Fibroblast of mammary gland (primary cell): ENCODE results near the gene ADPRH.

Experiments
- DNase-seq: peaks from one replicate; pipeline ENCODE4 v3.0.0-alpha.2; 2010; ENCODE audit warnings: low read depth
- H3K4me3 ChIP-seq: 2 replicates; pipeline ENCODE4 v1.5.1; 2011; ENCODE audit warnings: low read depth, mild to moderate bottlenecking, low read length, moderate library complexity; ENCODE audit not compliant: control insufficient read depth
- TF ChIP-seq, protein P1 (sequence below): conservative IDR thresholded peaks from 2 replicates; pipeline ENCODE4 v1.5.1; 2011; ENCODE audit warnings: low read depth, low read length, inconsistent platforms; ENCODE audit not compliant: control insufficient read depth, insufficient read depth

ADPRH gene

DNA sequence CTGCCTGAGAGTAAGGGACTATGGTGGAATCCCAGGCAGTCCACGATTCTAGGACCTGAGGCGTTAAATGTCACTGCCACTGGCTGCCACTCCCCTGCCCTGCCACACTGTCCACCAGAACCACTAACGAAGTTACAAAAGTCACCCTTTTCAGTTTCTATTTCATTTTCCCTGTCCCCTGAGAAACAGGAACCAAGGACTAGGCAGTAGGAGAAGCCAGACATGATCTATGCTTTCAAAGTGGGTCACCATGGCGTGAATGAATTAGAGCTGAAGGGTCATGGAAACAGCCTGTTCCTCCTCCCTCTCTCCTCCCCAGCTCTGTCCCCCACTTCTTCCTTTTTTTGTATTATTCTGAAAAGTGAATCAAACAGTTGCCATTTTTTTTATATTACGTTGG, 9.1 kb upstream of the ADPRH start:
- no peak overlapping the region for H3K4me3 ChIP-seq
- TF ChIP-seq, protein P1, sequence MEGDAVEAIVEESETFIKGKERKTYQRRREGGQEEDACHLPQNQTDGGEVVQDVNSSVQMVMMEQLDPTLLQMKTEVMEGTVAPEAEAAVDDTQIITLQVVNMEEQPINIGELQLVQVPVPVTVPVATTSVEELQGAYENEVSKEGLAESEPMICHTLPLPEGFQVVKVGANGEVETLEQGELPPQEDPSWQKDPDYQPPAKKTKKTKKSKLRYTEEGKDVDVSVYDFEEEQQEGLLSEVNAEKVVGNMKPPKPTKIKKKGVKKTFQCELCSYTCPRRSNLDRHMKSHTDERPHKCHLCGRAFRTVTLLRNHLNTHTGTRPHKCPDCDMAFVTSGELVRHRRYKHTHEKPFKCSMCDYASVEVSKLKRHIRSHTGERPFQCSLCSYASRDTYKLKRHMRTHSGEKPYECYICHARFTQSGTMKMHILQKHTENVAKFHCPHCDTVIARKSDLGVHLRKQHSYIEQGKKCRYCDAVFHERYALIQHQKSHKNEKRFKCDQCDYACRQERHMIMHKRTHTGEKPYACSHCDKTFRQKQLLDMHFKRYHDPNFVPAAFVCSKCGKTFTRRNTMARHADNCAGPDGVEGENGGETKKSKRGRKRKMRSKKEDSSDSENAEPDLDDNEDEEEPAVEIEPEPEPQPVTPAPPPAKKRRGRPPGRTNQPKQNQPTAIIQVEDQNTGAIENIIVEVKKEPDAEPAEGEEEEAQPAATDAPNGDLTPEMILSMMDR = no peak
- DNase-seq = no peak

DNA sequence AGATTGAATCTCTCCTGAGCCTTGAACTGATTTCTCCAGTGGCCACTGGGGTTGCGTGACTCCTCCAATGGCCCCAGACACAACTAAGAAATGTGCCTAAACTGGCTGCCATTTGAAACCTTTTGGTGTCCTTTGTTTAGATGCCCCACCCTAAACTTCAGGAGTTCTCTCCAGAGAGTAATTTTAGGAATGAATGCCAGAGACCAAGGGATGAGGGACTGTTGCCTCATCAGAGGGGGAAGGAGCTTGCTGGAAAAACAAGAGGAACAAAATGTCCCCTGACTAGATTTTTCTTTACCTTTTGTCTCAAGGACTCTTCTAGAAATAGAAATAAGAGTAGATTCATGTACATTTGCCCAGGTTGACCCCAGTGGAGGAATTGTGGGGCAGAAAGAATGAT, 8.1 kb upstream of the ADPRH start:
- TF ChIP-seq, protein P1 = no peak
- no peak for DNase-seq
- no peak overlapping the region for H3K4me3 ChIP-seq

DNA sequence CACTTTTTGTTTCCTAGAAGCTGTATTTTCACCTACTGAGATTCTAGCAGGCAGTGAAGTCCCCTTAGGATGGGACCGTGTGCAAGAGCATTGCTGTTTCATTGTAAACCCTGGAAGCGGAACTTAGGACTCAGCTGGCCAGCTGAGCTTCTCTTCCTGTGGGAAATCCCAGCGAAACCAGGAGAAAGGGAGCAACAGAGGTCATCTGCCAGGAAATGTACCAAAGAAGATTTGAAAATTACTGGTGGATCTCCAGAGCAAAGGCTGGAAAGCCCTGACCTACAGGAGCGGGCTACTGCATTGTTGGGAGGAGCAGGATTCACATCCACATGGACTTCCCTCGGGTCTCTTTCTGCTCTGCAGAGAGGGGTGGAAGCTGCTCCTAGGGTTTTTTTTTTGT, 7.6 kb upstream of the ADPRH start:
- TF ChIP-seq, protein P1 = no peak
- no peak for DNase-seq
- H3K4me3 ChIP-seq = no peak overlapping the region

DNA sequence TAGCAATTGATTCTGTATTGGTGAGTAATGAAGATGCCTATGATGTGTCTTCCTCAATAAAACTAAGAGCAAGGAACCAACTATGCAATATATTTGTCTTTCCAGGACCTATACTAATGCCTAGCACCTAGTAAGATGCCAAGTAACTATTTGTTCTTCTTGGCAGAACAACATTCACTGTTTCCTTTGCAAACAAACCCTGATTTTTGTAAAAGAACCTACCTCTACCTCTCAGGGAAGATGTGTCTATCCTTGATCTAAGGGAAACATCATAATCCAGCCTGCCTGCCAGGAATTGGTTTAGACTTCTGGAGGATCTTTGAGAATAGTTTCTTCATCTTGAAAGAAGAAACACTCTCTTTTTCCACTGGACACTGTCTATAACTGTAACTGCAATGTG, 3.8 kb upstream of the ADPRH start:
- H3K4me3 ChIP-seq = no peak overlapping the region
- TF ChIP-seq, protein P1 = no peak
- DNase-seq = no peak

DNA sequence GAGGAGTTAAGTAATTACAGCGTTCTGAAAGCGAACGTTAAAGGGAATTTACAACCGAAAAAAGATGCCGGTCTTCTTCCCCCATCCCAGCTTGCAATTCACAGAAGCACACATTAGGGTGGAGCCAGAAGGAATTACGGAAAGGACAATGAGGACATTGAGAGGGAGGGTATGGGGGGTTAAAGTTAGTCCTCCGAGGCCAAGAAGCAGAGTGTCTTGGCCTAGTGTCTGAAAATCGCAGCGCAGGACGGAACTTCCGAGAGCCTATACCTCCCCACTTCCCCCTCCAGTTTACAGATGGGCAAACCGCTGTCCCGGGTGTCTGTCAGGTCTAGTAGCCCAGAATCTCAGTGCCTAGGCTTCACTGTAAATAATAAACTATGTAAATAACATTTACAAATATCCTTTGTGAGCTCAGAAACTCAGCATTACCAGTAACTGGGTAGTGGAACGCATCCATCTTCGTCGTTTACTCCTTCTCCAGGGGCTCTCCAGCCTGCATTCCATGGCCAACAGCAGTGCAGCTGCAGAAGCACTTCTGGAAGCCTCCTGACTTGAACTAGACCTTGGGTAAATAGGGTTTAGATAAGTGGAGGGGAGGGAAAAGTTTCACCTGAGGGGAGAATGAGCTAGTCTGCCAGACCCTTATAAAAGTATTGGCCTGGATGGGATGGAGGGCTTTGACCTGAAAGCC, 922 bp downstream of the ADPRH start:
- peak; percentile 28 for DNase-seq
- H3K4me3 ChIP-seq = peak overlapping the region; percentile 54
- TF ChIP-seq, protein P1 = no peak

DNA sequence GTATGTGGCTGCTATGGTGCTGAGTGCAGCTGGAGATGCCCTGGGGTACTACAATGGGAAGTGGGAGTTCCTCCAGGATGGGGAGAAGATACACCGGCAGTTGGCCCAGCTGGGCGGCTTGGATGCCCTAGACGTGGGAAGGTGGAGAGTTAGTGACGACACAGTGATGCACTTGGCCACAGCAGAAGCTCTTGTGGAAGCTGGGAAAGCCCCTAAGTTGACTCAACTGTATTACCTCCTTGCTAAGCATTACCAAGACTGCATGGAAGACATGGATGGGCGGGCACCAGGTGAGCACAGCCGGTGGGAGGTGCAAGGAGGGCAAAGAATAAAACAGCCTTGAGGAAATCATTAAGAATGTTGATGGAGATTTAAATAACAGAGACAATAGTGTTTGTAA, 2.9 kb downstream of the ADPRH start:
- peak; percentile 21 for DNase-seq
- no peak overlapping the region for H3K4me3 ChIP-seq
- TF ChIP-seq, protein P1 = no peak

DNA sequence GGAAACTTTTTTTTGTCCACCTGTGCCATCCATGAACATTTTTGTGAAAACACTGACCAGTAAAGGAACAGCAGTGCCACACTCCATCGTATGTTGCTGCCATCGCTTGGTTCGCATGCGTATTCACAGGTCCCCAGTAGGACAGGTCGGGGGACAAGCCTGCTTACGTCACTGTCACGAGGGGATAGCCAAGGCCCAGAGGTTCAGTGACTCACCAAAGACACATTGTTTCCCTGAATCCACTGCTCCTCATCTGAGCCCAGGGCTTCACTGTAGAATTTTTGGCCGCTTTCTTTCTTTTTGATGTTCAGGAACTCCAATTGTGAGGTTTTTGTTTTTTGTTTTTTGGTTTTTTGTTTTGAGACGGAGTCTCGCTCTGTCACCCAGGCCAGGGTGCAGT, 5.9 kb downstream of the ADPRH start:
- no peak overlapping the region for H3K4me3 ChIP-seq
- DNase-seq = no peak
- TF ChIP-seq, protein P1 = no peak
